ENCODE data around the gene ASIC2.
A peak's percentile ranks its signal among the peaks of the same experiment; 100 is the strongest.

Gene ASIC2

DNA sequence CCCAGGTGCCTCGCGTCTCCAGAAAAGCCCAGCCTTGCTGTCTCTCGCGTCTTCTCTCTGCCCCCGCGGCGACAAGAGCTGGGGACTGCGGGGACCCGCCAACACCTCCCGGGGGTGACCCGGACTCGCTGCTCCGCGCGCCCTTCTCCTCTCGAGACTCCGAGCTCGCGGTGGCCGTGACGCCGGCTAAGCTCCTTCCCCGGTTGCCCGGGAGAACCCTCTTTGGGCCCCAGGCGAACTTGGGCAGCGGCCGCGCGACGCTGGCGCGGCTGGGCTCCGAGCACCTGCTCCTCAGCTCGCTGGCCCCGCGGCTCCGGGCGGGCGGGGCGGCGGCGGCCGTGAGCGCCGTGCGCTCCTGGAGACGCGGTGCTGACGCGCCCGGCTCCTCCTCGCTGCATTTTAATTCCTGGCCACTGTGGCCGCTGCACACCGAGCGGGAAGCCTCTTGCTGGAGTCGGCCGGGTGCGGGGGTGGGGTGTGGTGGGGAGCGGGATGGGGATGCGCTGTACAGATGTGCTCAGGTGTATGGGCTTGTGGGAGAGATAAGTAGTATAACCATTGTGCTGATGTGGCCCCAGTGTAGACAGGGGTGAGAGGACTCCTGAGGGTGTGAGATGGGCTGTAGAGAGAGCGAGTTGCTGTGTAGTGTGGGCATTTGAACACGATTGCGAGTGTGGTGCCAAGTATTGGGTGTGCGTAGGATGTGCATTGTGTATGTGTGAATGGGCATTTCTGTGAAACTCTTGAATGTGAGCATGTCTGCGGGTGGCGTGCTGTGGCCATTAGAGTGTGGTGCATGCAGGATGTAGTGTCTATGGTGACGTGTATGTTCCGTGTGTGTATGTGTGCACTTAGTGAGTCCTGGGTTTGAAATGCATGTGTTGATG is at the start of gene ASIC2:
ASIC2 (minus strand) TSS at position 315 of the 887 bp plus-strand sequence.
- no peak for DNase-seq

DNA sequence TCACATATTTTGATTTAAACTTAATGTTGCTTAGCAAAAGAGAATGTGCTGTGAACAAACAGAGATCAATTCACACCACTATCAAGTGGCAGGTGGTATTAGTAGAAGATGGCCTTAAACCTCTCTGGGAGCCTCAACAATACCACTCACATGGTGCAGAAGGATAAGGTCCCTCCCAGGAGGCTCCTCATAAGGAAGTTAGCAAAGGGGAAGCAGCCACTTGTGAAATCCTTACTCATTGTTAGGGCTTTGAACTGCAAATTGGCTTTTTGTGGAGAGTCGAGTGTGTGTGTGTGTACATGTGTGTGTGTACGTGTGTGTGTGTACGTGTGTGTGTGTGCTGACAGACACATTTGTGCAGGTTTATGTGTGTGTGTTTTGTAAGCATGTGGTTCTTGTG is 48.9 kb upstream of the ASIC2 start:
- peak; percentile 34 for DNase-seq

DNA sequence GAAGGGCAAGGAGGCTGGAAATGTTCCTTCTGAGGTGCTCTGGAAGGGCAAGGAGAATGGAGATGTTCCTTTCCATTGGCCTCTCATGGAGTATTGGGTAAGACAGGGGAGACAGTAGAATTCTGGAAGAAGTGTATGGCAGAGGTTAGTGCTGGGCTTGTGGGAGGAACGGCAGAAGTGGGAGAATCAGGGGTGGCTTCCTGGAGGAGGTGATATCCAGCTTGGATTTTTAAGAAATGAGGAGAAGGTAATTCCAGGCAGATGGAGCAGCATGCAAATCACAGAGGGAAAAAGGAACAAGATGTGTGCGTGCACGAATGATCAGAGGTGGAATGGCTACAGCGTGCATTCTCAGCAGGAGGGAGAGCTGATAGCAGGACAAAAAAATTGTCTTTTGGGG is 45.1 kb upstream of the ASIC2 start:
- no peak for DNase-seq

DNA sequence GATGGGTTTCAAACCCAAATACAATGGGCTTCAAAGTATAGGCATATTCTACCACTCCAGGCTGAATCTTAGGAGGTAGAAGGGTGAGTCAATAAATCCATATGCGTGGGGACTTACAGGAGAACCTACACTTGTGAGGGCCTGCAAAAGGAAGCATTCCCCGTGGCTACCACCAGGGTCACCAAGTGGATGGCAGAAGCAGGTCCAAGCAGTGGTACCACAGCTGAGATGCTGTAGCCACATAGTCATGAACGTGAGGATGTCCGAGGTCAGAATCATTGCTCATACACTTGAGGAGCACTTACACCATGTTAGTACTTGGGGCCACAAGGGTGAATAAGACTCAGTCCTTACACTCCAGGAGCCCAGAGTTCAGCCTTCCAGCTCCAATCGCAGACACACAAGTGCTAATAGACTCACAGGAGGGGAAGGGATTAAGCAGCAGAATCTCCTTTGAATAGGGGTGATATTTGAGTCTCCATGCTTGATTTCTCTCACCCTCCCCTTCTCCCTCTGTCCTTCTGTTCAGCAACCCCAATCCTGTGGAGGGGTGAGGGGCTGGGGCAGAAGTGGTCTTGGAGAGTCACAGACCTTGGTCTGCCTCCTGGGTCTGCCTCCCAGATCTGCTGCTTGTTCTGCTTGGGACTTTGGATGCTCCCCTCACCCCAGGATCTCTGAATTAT is 42.5 kb upstream of the ASIC2 start:
- DNase-seq: no peak

DNA sequence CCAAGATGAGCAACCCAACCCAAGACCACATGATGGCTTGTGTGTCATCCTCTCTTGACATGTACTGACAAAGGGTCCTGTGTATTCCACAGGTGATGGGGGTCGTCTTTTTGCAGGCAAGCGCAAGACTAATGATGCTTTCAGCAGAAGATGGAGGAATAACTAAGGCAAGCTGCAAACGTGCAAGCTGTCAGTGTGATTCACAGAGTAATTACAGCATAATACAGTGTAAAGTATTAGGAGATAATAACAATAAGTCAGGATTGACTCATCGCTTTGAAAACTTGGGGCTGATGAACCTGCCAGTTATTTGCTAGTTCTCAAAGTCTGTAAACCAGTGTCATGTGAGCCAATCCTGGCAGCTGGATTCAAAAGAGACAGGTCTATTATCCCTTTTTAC is 41.6 kb upstream of the ASIC2 start:
- DNase-seq: no peak

DNA sequence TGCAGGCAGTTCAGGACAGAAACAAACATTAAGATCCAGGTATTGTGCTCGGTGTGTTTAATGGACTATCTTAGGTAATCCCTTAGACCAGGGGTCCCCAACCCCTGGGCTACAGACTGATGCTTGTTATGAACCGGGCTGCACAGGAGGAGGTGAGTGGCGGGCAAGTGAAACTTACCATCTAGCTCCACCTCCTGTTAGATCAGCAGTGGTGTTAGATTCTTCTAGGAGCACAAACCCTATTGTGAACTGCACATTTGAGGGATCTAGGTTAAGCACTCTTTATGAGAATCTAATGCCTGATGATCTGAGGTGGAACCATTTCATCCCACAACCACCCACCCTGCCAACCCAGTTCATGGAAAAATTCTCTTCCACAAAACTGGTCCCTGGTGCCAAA is 37.8 kb upstream of the ASIC2 start:
- no peak for DNase-seq

DNA sequence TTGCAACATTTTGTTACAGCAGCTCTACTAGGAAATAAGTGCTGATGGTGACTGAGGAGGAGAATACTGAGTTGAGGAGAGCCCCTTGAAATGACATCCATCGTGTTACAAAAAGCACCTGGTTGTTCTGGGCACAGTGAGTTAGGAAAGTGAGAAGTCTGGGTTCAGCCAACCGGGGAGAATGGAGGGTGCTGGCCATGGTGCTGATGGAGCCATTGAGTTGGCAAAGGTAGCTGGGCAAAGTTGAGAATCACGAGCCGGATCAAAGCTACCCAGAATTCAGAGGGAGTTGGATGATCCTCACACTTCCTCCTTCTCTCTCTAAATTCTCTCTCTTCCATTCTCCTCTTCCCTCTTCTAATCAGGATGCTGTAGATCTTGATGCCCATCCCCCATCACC is 35.0 kb upstream of the ASIC2 start:
- no peak for DNase-seq

DNA sequence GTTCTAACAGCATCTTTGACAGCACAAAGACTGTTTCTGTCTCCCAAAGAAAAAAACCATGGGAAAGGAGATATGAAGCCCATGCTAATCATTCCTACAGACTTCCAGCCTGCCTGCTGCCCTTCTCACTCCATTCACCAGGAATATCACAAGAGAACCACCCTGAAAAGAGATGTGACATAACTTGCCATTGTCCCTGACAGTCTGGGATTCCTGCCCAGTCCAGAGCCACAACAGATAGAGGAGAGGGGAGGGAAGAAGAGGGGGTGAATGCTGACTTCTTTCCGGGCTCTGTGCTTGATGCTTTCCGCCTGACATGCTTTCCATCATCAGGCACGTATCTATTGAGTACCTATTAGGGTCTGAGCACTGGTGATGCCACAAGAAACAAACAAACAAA is 31.6 kb upstream of the ASIC2 start:
- DNase-seq: no peak

DNA sequence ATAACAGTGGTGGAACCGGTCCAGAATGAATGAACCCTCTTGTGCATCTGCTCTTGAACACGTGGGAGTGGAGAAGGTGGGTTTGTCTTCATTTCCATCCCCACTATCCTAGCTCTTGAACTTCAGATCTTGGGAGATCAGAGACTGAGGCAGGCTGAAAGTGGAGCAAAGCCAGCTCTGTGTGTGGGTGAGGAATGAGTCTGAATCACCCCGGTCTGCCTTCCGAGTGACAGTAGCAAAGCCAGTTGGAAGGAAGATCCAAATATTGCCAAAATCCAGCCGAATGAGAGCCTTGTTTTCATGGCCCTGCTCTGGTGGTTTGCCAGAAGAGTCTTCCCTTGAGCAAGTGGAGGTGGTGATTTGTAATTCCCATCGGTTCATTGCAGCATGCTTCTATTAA is 29.0 kb upstream of the ASIC2 start:
- DNase-seq: no peak

DNA sequence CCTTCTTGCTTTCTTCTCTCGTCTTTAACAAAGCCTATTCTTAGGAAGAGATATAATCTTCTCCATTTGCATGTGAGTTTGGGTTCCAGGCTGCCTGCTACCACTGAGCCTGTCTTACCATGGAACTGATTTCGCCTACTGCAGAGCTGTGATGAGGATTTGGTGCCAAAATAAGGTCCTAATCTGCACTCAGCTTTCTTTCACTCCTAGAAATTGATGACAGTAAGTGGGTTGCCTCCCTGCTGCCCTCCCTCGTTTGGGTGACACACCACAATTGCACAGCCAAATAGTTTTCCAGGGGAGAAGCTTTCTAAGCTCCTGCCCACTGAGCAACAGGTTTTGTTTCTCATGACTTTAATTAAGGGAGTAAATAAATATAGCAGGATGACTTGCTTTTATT is 25.1 kb upstream of the ASIC2 start:
- DNase-seq: no peak

DNA sequence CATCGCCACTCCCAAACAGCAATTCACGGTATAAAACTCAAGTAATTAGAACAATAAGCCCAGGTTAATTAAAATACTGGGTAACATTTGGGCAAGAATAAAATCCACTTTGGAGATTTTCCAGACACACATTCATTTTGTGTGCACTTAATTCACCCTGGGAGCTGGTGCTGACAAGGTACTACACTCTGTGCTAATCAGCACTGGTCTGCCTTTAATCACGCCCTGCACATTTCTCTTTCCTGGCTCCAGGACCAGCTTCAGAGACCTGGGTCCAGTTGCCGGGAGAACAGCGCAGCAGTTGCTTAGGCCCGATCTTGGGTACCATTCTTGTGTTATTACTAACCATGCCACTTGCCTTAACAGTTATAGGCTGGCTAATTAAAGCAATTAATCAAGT is 23.7 kb upstream of the ASIC2 start:
- no peak for DNase-seq

DNA sequence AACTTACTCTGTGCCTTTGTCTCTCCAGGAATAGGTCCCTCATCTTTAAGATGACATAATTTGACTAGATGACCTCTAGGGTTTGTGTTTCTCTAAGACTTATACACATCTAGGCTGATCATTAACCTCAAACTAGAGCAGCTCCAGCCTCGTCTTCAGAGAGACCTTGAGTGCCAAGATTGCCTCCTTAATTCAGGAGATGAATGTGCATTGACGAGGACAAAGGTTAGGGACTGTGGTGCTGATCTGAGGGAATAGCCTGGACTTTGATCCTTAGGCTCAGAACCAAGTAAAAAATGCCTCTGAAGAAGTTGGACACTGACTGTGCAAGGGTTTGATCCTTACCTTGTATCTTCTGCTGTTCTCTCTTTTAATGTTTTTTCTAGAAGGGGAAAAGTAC is 17.2 kb upstream of the ASIC2 start:
- no peak for DNase-seq

DNA sequence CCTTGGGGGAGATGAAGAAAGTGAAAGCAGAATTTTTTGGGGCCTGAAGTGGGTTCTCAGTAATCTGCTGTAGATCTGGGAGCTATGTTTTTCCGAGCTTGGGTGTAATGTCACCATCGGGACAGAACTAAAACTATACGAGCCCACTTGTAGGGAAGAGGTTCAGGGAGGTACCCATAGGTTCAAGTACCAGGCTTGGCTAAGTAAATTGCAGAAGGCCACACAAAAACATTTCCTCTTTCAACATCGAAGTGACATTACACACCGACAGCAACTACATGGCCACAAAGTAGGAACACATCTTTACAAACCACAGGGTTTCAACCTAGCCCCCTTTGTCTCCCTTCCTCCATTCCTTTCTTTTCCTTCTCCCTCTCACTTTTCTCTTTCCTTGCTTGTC is 10.2 kb upstream of the ASIC2 start:
- no peak for DNase-seq

DNA sequence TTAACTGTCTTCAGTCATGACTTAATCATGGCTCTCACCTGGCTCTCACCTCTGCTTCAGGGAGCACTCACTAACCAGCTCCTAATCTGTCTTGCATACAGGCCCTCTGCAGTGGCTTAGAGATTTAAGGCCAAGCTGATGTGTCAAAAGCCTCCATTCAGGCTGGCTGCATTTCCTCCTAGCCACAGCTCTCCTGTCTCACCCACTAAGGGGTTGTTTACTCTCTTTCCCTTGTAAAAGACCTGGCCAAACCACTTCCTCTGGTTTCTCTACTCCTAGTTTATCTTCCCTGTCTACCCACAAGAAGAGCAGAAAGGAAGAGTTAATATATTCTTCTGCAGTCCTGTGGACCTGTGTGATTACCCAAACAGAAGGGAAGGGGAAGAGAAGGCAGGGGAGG is 9.3 kb upstream of the ASIC2 start:
- no peak for DNase-seq

DNA sequence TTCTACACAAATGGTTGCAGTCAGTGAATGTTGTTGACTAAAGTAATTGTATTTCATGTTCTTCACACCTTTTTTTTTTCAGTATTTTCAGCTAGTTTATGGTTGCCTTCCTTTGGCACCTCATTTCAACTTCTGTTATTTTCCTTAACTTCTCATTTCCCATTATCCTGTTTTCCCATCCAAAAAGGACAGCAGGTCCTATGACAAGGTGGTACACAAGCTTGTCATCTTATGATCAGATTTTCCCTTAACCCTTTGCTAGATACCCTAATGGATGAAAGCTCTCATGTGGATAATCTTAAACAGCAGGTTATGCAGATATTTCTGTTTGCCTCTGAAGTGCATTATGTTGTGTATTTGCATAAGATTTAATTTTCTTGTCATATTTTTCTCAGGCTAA is 7.1 kb upstream of the ASIC2 start:
- no peak for DNase-seq

DNA sequence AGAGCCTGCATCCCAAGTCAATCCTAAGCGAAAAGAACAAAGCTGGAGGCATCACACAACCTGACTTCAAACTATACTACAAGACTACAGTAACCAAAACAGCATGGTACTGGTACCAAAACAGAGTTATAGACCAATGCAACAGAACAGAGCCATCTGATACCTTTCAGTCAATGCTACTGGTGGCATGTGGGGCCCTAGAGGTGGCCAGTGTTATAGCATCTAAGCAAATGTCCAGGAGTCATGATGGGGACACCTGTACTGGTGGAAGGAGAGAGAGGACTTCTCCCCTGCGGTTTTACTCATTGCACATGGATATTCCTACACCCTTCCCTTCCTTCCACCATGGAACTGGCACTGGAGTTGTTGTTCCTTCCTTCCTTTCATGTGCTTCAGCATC is 6.0 kb upstream of the ASIC2 start:
- DNase-seq: no peak

DNA sequence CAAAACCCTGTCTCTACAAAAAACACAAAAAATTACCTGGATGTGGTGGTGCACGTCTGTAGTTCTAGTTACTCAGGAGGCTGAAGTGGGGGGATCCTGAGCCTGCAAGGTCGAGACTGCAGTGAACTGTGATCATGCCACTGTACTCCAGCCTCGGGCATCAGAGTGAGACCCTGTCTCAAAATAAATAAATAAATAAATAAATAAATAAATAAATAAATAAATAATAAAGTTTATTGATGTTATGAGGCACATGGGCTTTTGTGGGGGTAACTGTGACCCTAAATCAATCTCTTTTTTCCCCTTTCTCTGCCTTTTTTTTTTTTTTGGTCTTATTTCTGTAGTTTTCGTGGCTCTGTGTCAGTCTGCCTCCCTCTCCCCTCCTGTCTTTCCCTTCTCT is 4.5 kb upstream of the ASIC2 start:
- DNase-seq: no peak

DNA sequence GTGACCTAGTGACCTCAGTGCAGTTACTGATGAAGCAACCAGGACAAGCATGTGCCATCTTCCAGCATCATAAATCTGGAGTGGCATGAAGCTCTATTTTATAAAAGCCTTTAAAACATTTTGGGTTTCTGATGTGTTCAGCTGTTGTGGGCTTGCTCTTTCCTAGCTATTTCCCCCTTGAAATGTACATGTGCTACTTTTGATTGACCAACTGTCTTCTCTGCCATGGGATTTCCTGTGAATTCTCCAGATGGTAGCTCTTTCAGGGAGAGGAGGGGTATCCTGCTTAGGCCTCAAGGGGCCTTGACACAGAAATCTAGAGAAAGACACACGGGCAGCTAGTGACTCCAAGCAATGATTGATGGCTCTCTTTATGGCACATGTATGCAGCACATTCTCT is 1.9 kb upstream of the ASIC2 start:
- DNase-seq: no peak

DNA sequence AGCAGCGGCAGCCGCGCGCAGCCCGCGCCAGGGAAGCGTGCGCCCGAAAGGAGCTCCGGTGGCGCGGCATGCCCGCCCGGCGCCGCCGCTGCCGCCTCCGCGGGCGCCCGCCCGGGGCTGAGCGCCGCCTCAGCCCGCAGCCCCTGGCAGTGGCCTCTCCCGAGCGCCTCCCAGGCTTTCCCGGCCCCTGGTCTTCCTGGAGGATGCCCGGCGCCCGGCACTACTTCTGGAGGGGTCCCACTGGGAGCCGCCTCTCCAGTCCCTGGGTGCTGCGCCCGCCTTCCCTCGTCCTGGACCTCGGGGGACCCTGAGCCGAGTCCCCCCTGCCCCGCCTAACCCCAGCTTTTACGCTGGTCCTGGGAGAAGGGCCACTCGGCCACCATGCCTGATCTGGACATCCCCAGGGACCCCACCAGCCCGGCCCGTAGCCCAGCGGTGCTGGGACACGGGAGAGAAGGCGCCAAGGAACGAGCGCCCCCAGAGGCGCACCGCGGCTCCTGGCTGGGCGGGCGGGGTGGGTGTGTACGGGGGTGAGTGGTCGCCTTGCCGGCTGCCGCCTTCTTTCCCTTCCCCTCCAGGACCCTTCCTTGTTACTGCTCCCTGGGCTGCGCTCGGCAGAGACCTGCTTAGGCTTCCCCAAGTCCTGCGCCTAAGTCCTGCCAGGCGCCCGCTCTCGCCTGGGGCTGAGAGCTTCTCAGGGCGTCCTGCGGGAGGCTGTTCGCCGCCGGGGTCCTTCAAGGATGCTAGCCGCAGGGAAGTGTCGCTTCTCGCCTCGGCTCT is 704 bp downstream of the ASIC2 start:
- no peak for DNase-seq

DNA sequence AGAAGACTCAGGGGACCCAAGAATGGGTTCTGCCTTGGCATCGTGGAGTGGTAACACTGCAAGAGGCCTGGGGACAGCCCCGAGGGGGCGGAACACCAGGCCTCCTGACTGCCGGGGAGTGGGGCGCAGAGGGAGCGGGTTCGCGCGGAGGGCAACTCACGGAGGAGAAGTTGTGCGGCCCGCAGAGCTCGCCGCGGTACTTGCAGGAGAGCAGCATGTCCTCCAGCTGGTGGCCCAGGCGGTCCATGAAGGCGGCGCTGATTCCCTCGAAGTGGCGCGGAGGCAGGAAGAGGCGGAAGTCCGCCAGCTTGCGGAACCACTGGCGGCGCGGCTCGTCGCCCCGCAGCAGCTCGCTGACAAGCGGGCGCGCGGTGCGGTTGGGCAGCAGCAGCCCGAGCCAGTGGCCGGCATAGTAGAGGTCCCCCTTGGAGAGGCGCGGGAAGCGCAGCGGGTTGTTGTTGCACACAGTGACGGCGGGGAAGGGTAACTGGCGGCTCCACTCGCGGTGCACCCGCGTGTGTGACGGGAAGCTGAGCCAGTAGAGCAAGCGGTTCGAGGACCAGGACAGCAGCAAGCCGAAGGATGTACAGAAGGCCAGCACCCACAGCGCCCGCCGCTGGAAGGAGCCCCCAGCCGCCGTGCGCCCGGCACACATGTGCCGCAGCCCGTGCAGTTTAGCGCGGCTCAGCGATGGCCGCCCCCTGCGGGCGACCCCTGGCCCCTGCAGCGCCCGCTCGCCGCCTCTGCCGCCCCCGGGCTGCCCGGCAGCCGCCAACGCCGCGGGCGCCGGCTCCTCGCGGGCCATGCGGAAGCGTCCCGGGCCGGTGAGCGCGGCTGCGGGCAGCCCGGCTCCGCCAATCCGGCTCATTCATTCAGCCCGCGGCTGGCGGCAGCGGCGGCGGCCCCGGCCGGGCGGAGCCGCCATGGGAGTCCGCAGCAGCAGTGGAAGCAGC is 1.6 kb downstream of the ASIC2 start:
- no peak for DNase-seq

DNA sequence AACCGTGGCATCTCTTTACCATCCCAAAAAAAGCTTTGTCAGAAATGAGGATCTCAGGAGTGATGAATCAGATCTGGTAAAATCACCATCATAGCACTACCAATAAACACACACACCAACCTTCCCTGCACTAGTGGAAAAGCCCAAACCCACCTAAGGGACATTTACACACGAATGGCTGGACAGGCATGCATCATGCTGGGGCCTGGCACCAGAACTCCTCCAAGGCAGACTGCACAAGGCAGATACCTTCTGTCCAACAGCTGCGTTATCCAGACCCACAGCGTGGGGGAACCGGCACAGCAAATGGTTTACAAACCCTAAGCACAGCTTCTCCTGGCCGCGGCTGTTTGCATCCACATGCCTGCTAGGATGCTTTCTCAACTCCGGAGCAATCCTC is 2.8 kb downstream of the ASIC2 start:
- DNase-seq: no peak

DNA sequence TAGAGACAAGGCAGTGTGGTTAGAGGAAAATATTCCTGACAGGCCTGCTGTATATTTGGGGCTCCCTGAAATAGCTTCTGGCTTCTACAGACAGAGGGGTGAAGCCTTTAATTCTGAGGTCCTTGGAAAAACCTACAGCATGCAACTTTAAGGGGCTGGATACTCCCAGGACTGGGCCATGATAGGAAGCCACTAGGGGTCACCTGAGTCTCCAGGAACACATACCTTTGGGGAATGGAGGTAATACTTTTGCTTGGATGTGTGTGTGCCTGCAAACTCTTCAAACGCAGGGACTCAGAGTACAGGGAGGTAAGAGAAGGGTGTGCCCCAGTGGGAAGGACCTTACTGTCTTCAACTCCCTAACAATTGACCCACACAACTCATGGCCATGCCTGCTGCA is 4.1 kb downstream of the ASIC2 start:
- DNase-seq: no peak
